ENCODE measurements around the gene TUBA8. TPM values are rescaled to one million over a fixed set of nuclear protein-coding genes. Genes with fewer than 3 reads are reported as not detected.

Gene TUBA8
- 0.26 and 0.33 TPM in 2 replicates for total RNA-seq

GRCh38 chr22:18110194-18110953 is at the start of gene TUBA8:
TUBA8 (plus strand) TSS chr22:18110809; CDS start chr22:18110866, 57 bp downstream.

GRCh38 chr22:18077639-18078328 is 32.8 kb upstream of the TUBA8 start, which contains the start of gene PEX26:
PEX26 (plus strand) TSS chr22:18077990; CDS start chr22:18078377, 387 bp downstream.

Other genes with a start within 250 kb of the TUBA8 start
- gene MICAL3, start 86.2 kb upstream of the TUBA8 start, total RNA-seq: 17.0 and 19.0 TPM in 2 replicates
- gene PEX26, start 32.8 kb upstream of the TUBA8 start, total RNA-seq: 15.1 and 18.0 TPM in 2 replicates
- gene USP18, start 39.4 kb downstream of the TUBA8 start, total RNA-seq: 2.3 and 2.5 TPM in 2 replicates